GM21423 (cell line): Measurements from ENCODE around the gene MAIP1.

Experiments
- ATAC-seq: cut with Tn5 transposase; IDR thresholded peaks from one replicate; pipeline ENCODE4 v1.9.1; 2021; ENCODE audit warnings: mild to moderate bottlenecking, moderate library complexity; ENCODE audit not compliant: unreplicated experiment

Gene MAIP1

GRCh38 chr2:199946836-199947235, 8.5 kb upstream of the MAIP1 start:
- ATAC-seq = no peak

- no peak for ATAC-seq
Measured at GRCh38 chr2:199950396-199950795, 5.0 kb upstream of the MAIP1 start.

- no peak for ATAC-seq
Measured at GRCh38 chr2:199951023-199951422, 4.4 kb upstream of the MAIP1 start.

GRCh38 chr2:199955007-199955338, 409 bp upstream of the MAIP1 start:
- peak; percentile 50 for ATAC-seq

GRCh38 chr2:199956062-199956380, 639 bp downstream of the MAIP1 start:
- no peak for ATAC-seq

- ATAC-seq = no peak
Measured at GRCh38 chr2:199958014-199958413, 2.6 kb downstream of the MAIP1 start.

- no peak for ATAC-seq
Measured at GRCh38 chr2:199962203-199962602, 6.8 kb downstream of the MAIP1 start.

GRCh38 chr2:199966405-199966804, 11.0 kb downstream of the MAIP1 start:
- no peak for ATAC-seq

GRCh38 chr2:199966976-199967375, 11.6 kb downstream of the MAIP1 start:
- ATAC-seq = no peak

- ATAC-seq = no peak
Measured at GRCh38 chr2:199968126-199968525, 12.7 kb downstream of the MAIP1 start.

GRCh38 chr2:199972088-199972626, 16.8 kb downstream of the MAIP1 start:
- no peak for ATAC-seq

GRCh38 chr2:199973703-199974102, 18.3 kb downstream of the MAIP1 start:
- ATAC-seq = no peak

- no peak for ATAC-seq
Measured at GRCh38 chr2:199975273-199975895, 20.0 kb downstream of the MAIP1 start.

- ATAC-seq = peak; percentile 81
Measured at GRCh38 chr2:199977984-199978415, 22.6 kb downstream of the MAIP1 start.

- no peak for ATAC-seq
Measured at GRCh38 chr2:199979398-199979797, 24.0 kb downstream of the MAIP1 start.

GRCh38 chr2:199979832-199980628, 24.6 kb downstream of the MAIP1 start:
- ATAC-seq = peak; percentile 38

- no peak for ATAC-seq
Measured at GRCh38 chr2:199982126-199982843, 26.9 kb downstream of the MAIP1 start.

GRCh38 chr2:199983534-199983933, 28.2 kb downstream of the MAIP1 start:
- no peak for ATAC-seq

- ATAC-seq = no peak
Measured at GRCh38 chr2:199984159-199984558, 28.8 kb downstream of the MAIP1 start.

- ATAC-seq = no peak
Measured at GRCh38 chr2:199984755-199985154, 29.4 kb downstream of the MAIP1 start.

GRCh38 chr2:199985625-199986207, 30.3 kb downstream of the MAIP1 start:
- ATAC-seq = peak; percentile 67
